HFFc6 (cell line): ENCODE results near the gene SOHLH1. TPM values are rescaled to one million over a fixed set of nuclear protein-coding genes. Genes with fewer than 3 reads are reported as not detected.

Experiments used
- DNase-seq: peaks from one replicate; pipeline ENCODE4 v3.0.0-alpha.2; 2018
- H3K27ac Mint-ChIP-seq: 2 replicates; pipeline ENCODE4 v1.8.0; 2020; ENCODE audit warnings: mild to moderate bottlenecking, mixed read lengths
- H3K27me3 Mint-ChIP-seq: 2 replicates; pipeline ENCODE4 v1.8.0; 2021; ENCODE audit warnings: mild to moderate bottlenecking, moderate library complexity, mixed read lengths; ENCODE audit not compliant: insufficient read depth
- H3K36me3 Mint-ChIP-seq: 2 replicates; pipeline ENCODE4 v1.8.0; 2021; ENCODE audit warnings: low read depth, mixed read lengths
- H3K4me1 Mint-ChIP-seq: 2 replicates; pipeline ENCODE4 v1.8.0; 2020; ENCODE audit warnings: low read depth, mixed read lengths
- H3K4me3 Mint-ChIP-seq: 2 replicates; pipeline ENCODE4 v1.8.0; 2020; ENCODE audit warnings: mild to moderate bottlenecking, moderate library complexity, mixed read lengths
- H3K9me3 Mint-ChIP-seq: 2 replicates; pipeline ENCODE4 v1.8.0; 2020; ENCODE audit warnings: mild to moderate bottlenecking, mixed read lengths
- CTCF ChIP-seq: fragments of 200-600 bp; sonication (generic); IDR thresholded peaks from 2 replicates; pipeline ENCODE4 v1.5.0; 2021; ENCODE audit warnings: antibody characterized with exemption, mild to moderate bottlenecking
- total RNA-seq, 6 experiments: library from RNA; stranded (reverse); fragmentation: NEBNext Ultra II Directional; extraction: Animal tissue kit (Norgen Biotek cat#: 25700); gene quantifications; 2 replicates in 1 of 6; 3 replicates in 5 of 6; pipeline ENCODE4 v1.2.3, GENCODE V29; 2021

The SOHLH1 gene
- total RNA-seq, 6 experiments from 2014 or later, result not detected

DNA sequence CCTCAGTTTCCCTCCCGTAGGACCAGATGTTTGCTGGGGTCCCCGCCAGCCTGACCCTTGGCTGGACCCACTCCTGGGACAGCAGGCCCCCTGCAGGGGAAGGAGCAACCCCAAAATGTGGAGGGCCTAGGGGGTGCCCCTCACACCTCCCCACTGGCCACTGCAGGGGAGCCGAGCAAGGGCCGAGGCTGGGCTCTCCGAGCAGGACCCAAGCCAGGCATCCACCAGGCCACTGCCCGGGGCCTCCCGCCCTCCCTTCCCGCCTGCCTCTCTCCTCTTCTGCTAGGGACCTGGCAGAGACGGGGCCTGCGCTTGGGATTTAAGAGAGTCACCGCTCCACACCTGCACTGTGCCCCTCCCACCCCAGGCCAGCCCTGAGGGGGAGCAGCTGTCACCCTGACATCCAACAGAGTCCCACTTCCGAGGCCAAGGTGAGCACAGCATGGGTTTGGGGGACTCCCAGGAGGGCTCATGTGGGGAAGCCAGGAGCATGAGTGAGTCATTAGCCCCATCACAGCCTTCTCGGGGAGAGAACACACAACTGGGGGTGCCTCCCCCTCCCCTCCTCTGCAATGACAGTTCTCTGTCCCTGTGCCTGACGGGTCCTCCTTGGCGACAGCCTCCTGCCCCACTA lies 15.8 kb downstream of the SOHLH1 start:
- H3K36me3 Mint-ChIP-seq, result no peaks in the 10 kb centered on the region
- TF ChIP-seq CTCF, result no peak
- H3K4me1 Mint-ChIP-seq, result no peaks in the 10 kb centered on the region

DNA sequence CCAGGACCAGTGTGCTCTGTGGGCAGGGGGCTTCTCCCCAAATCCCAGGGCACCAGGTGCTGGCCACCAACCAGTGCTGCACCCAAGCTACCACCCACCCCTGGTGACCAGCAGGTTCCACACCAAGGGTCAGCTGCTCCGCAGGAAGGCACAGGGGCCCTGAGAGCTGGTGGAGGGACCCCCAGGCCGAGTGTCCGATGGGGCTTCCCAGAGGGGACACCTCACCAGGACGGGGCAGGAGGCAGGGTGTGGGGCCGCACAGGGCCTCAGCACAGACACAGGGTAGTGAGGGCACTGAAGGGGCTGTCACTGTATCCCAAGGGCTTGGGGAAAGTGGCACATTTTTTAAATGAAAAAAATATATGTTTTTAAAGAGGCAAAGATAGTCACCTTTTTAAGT lies 18.1 kb downstream of the SOHLH1 start:
- Mint-ChIP-seq H3K27ac (no peak overlapping the region), H3K36me3 (no peaks in the 10 kb centered on the region), H3K9me3 (no peaks in the 10 kb centered on the region), H3K4me1 (no peaks in the 10 kb centered on the region), H3K27me3 (peaks cover 5% of the 10 kb centered on the region), H3K4me3 (no peak overlapping the region)
- no peak for TF ChIP-seq CTCF
- DNase-seq, result no peak

More for the DNA sequence above, 15.8 kb downstream of the SOHLH1 start:
- no peak overlapping the region for H3K27ac Mint-ChIP-seq
- no peak overlapping the region for H3K4me3 Mint-ChIP-seq
- H3K27me3 Mint-ChIP-seq, result peaks cover 5% of the 10 kb centered on the region
- no peaks in the 10 kb centered on the region for H3K9me3 Mint-ChIP-seq
- no peak for DNase-seq

DNA sequence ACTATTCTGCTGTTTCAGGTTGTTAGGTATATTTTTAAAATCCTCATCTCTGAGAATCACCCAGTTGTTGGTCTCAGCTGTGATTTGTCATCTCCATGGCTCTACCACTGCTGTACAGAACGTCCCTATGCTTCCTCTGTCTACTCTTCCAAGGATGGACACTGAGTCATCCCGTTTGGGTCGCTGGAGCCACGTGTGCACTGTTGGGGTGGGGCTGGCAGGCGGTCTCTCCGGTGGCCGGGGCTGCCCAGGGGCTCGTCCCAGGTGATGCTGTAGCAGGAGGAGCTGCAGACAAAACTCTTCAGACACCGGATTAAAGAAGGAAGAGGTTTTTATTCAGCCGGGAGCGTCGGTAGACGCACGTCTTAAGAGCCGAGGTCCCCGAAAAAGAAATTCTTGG lies 19.2 kb downstream of the SOHLH1 start:
- Mint-ChIP-seq H3K4me3 (no peak overlapping the region), H3K27me3 (peaks cover 5% of the 10 kb centered on the region), H3K4me1 (no peaks in the 10 kb centered on the region), H3K36me3 (no peaks in the 10 kb centered on the region), H3K9me3 (no peaks in the 10 kb centered on the region), H3K27ac (no peak overlapping the region)
- no peak for DNase-seq
- no peak for TF ChIP-seq CTCF

GRCh38 chr9:135678236-135679017 lies 20.9 kb downstream of the SOHLH1 start:
- H3K27ac Mint-ChIP-seq, result no peak overlapping the region
- DNase-seq, result no peak
- no peaks in the 10 kb centered on the region for H3K4me1 Mint-ChIP-seq
- no peaks in the 10 kb centered on the region for H3K36me3 Mint-ChIP-seq
- TF ChIP-seq CTCF, result no peak
- no peaks in the 10 kb centered on the region for H3K9me3 Mint-ChIP-seq
- H3K27me3 Mint-ChIP-seq, result peaks cover 4% of the 10 kb centered on the region
- no peak overlapping the region for H3K4me3 Mint-ChIP-seq

DNA sequence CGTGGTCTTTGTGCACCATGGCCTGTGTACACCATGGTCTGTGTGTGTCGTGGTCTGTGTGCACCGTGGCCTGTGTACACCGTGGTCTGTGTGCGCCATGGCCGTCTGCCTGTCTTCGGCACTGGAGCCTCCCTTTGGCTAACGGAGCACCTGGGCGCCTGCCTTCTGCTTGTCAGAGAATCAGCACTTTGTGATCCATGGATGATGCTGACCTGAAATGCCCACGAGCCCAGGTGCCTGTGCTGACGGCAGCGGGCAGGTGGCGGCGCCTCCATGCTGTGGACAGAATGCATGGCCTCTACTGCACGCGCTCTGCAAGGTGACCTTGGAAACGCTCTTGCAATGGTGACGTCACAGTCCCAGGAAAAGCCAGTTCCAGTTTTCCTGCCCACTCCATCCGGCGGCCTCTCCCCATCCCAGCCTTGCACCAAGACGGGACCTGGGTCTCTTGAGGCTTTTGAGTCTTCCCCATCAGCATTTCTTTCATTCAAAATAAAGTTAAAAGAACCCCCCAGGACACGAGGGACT lies 21.6 kb downstream of the SOHLH1 start:
- peaks cover 4% of the 10 kb centered on the region for H3K27me3 Mint-ChIP-seq
- H3K9me3 Mint-ChIP-seq, result no peaks in the 10 kb centered on the region
- no peak for TF ChIP-seq CTCF
- H3K4me3 Mint-ChIP-seq, result no peak overlapping the region
- H3K36me3 Mint-ChIP-seq, result no peaks in the 10 kb centered on the region
- DNase-seq, result no peak
- no peaks in the 10 kb centered on the region for H3K4me1 Mint-ChIP-seq
- H3K27ac Mint-ChIP-seq, result no peak overlapping the region
